HepG2 (cell line): ENCODE measurements around the gene LHFPL2. TPM values are rescaled to one million over a fixed set of nuclear protein-coding genes. Genes with fewer than 3 reads are reported as not detected.

Experiments
- AFF4 ChIP-seq: sonication (generic); formaldehyde crosslinking; IDR thresholded peaks from 2 replicates; pipeline ENCODE4 v1.4.0; 2020; ENCODE audit warnings: missing genetic modification reagents
- AKAP8 ChIP-seq: sonication (generic); formaldehyde crosslinking; IDR thresholded peaks from 2 replicates; pipeline ENCODE4 v1.5.1; 2020; ENCODE audit warnings: mild to moderate bottlenecking, missing genetic modification reagents
- FOSL2 ChIP-seq: sonication (generic); formaldehyde crosslinking; IDR thresholded peaks from 2 replicates; pipeline ENCODE4 v1.4.0; 2020; ENCODE audit warnings: missing genetic modification reagents
- GPN1 ChIP-seq: sonication (generic); formaldehyde crosslinking; IDR thresholded peaks from 2 replicates; pipeline ENCODE4 v1.5.1; 2020; ENCODE audit warnings: missing genetic modification reagents, borderline replicate concordance
- KAT8 ChIP-seq: IDR thresholded peaks from 2 replicates; pipeline ENCODE4 v1.6.1; 2016; ENCODE audit warnings: missing genetic modification reagents, missing compliant biosample characterization
- MXD4 ChIP-seq: IDR thresholded peaks from 2 replicates; pipeline ENCODE4 v1.6.1; 2016; ENCODE audit warnings: mild to moderate bottlenecking, missing biosample characterization, missing genetic modification reagents
- SRSF1 ChIP-seq: fragments of 200-400 bp; formaldehyde crosslinking; optimal IDR thresholded peaks from 2 replicates; pipeline ENCODE3; 2017; ENCODE audit warnings: mild to moderate bottlenecking, low read depth, low read length, moderate library complexity
- STAT6 ChIP-seq: sonication (generic); formaldehyde crosslinking; IDR thresholded peaks from 2 replicates; pipeline ENCODE4 v1.4.0; 2020; ENCODE audit warnings: missing genetic modification reagents, mild to moderate bottlenecking, borderline replicate concordance
- TRIM24 ChIP-seq: sonication (generic); formaldehyde crosslinking; IDR thresholded peaks from 2 replicates; pipeline ENCODE4 v1.8.0; 2022; ENCODE audit warnings: mild to moderate bottlenecking, missing genetic modification reagents
- ZKSCAN8 ChIP-seq: IDR thresholded peaks from 2 replicates; pipeline ENCODE4 v1.6.1; 2016; ENCODE audit warnings: borderline replicate concordance, missing genetic modification reagents, missing compliant biosample characterization
- ZNF337 ChIP-seq: sonication (generic); formaldehyde crosslinking; IDR thresholded peaks from 2 replicates; pipeline ENCODE4 v1.5.1; 2020; ENCODE audit warnings: missing genetic modification reagents, low read depth, mild to moderate bottlenecking, borderline replicate concordance
- ZNF33B ChIP-seq: sonication (generic); formaldehyde crosslinking; IDR thresholded peaks from 2 replicates; pipeline ENCODE4 v1.5.1; 2020; ENCODE audit warnings: mild to moderate bottlenecking, missing genetic modification reagents
- ZNF570 ChIP-seq: sonication (generic); formaldehyde crosslinking; IDR thresholded peaks from 2 replicates; pipeline ENCODE4 v1.4.0; 2020; ENCODE audit warnings: mild to moderate bottlenecking, missing genetic modification reagents, borderline replicate concordance
- ZNF674 ChIP-seq: sonication (generic); formaldehyde crosslinking; IDR thresholded peaks from 2 replicates; pipeline ENCODE4 v1.5.0; 2020; ENCODE audit warnings: low read depth, mild to moderate bottlenecking, missing genetic modification reagents
- polyA plus RNA-seq, 8 experiments: library from polyadenylated mRNA; depleted of rRNA in 3 of 8; stranded (reverse) in 7 of 8; unstranded in 1 of 8; fragments of >200 nt; fragmentation: Illumina TruSeq in 4 of 8; extraction: Trizol in 4 of 8; gene quantifications; 2 replicates each; pipeline versions ENCODE4 v1.2.1 to v1.2.3, GENCODE V29; 2011 to 2016; ENCODE audit warnings: low read depth in 4 of 8, missing spikeins in 1 of 8, mixed read lengths in 1 of 8; ENCODE audit not compliant: insufficient read depth in 1 of 8
- total RNA-seq, 5 experiments: library from RNA; depleted of rRNA; stranded (reverse); fragments of >200 nt; fragmentation: Illumina TruSeq; extraction: Trizol; gene quantifications; 2 replicates each; pipeline ENCODE4 v1.2.3, GENCODE V29; 2016; ENCODE audit warnings: low read depth in 1 of 5
- TF ChIP-seq, protein P1 (sequence below): sonication (generic); formaldehyde crosslinking; IDR thresholded peaks from 2 replicates; pipeline ENCODE4 v1.4.0; 2020; ENCODE audit warnings: missing genetic modification reagents, borderline replicate concordance
- TF ChIP-seq, protein P2 (sequence below): sonication (generic); formaldehyde crosslinking; IDR thresholded peaks from 2 replicates; pipeline ENCODE4 v1.4.0; 2020; ENCODE audit warnings: missing genetic modification reagents

The LHFPL2 gene
- total and polyA plus RNA-seq, 2 of the 13 experiments (the other 11 are each of a cell fraction or from before 2014, with no cell fraction given), result 6.0 to 20.0 TPM

- TF ChIP-seq, protein P1, sequence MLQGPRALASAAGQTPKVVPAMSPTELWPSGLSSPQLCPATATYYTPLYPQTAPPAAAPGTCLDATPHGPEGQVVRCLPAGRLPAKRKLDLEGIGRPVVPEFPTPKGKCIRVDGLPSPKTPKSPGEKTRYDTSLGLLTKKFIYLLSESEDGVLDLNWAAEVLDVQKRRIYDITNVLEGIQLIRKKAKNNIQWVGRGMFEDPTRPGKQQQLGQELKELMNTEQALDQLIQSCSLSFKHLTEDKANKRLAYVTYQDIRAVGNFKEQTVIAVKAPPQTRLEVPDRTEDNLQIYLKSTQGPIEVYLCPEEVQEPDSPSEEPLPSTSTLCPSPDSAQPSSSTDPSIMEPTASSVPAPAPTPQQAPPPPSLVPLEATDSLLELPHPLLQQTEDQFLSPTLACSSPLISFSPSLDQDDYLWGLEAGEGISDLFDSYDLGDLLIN (CRISPR knock-in tag), result no peak
- TF ChIP-seq AFF4 (CRISPR knock-in tag), result no peak
- TF ChIP-seq ZNF337 (CRISPR knock-in tag), result no peak
- no peak for TF ChIP-seq KAT8 (CRISPR knock-in tag)
- no peak for TF ChIP-seq STAT6 (CRISPR knock-in tag)
- TF ChIP-seq, protein P2, sequence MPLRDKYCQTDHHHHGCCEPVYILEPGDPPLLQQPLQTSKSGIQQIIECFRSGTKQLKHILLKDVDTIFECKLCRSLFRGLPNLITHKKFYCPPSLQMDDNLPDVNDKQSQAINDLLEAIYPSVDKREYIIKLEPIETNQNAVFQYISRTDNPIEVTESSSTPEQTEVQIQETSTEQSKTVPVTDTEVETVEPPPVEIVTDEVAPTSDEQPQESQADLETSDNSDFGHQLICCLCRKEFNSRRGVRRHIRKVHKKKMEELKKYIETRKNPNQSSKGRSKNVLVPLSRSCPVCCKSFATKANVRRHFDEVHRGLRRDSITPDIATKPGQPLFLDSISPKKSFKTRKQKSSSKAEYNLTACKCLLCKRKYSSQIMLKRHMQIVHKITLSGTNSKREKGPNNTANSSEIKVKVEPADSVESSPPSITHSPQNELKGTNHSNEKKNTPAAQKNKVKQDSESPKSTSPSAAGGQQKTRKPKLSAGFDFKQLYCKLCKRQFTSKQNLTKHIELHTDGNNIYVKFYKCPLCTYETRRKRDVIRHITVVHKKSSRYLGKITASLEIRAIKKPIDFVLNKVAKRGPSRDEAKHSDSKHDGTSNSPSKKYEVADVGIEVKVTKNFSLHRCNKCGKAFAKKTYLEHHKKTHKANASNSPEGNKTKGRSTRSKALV (CRISPR knock-in tag), result no peak
- TF ChIP-seq AKAP8, result no peak
- no peak for TF ChIP-seq TRIM24
- no peak for TF ChIP-seq ZNF33B (CRISPR knock-in tag)
- no peak for TF ChIP-seq ZNF570 (CRISPR knock-in tag)
- TF ChIP-seq FOSL2 (CRISPR knock-in tag), result peak; percentile 22; the same call in 1 of the 2 replicates
- TF ChIP-seq ZKSCAN8, result no peak
- no peak for TF ChIP-seq MXD4 (CRISPR knock-in tag)
- no peak for TF ChIP-seq ZNF674 (CRISPR knock-in tag)
- no peak for TF ChIP-seq SRSF1
- TF ChIP-seq GPN1 (CRISPR knock-in tag), result no peak
Measured at GRCh38 chr5:78640662-78641474, 7.7 kb downstream of the LHFPL2 start (continued).
